ENCODE measurements around the gene EEFSEC. TPM values are rescaled to one million over a fixed set of nuclear protein-coding genes. Genes with fewer than 3 reads are reported as not detected.

The EEFSEC gene
- total RNA-seq, 2 donors from 2014 or later, result 20.8 to 32.7 TPM

DNA sequence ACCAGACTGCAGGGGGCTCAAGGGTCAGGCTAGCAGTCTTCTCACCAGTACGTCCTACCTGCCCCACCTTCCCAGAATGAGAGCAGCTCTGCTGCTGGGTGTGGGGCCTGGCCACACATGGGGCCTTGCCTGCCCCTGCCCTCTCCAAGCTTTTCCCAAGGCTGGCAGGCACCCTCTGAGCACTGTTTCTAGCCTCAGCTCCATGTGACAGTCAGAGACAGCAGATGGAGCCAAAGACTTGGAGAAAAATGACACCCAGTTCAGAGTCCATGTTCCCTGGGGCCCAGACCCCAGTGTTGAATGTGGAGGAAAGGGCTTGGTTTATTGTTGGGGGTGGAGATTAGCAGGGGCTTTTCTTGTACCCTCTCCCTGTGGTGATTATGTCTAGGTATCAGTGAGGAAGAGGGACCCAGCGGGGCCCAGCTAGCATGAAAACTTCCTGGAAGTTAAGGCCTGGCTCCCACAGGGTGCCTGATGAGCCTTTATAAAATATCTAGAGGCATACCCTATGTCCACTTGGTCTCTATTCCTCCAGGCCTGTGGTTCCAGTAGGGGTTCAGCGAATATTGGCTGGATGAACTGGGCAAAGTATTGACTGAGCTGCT lies 153.8 kb downstream of the EEFSEC start:
- Mint-ChIP-seq H3K36me3 (peaks cover 5% of the 10 kb centered on the region), H3K9me3 (no peaks in the 10 kb centered on the region), H3K27me3 (no peaks in the 10 kb centered on the region), H3K4me3 (no peak overlapping the region), H3K4me1 (ENCODE audit: low read depth in 2 of 2) (no peaks in the 10 kb centered on the region), H3K27ac (no peak overlapping the region)
- DNase-seq (ENCODE audit: low spot score), result no peak
- ATAC-seq, result no peak

DNA sequence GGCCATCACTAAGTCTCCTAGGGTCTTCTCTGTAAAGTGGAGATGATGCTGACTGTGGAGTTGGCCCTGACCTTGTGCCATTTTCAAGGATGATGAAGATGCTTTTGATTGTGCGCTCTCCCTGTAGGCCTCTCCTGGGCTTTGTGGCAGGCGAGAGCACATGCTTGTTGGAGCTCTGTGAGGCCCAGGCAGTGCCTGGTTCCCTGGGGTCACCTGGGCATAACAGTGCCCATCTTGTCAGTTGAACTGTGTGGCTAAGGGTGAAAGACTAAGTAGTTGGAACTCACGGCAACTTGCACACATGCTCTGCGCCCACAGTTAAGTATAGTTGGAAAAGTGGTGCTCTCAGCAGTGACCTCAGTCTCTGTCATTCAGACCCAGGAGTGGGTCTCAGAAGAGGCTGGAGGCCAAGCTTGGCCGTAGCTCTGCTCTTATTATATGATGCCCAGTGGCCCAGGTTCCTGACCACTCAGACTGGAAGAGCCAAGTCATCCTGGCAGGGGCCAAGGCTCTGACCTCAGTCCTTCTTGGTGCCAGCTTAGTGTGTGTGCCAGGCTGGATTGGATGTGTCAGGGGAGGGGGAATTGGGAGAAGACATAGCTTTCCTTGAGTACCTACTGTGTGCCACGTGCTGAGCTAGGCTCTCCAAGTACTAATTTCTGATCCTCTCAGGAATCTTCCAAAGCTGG lies 154.6 kb downstream of the EEFSEC start:
- DNase-seq (ENCODE audit: low spot score), result no peak
- Mint-ChIP-seq H3K4me1 (ENCODE audit: low read depth in 2 of 2) (no peaks in the 10 kb centered on the region), H3K4me3 (no peak overlapping the region), H3K27me3 (no peaks in the 10 kb centered on the region), H3K9me3 (no peaks in the 10 kb centered on the region), H3K36me3 (peaks cover 5% of the 10 kb centered on the region), H3K27ac (no peak overlapping the region)
- ATAC-seq, result no peak

DNA sequence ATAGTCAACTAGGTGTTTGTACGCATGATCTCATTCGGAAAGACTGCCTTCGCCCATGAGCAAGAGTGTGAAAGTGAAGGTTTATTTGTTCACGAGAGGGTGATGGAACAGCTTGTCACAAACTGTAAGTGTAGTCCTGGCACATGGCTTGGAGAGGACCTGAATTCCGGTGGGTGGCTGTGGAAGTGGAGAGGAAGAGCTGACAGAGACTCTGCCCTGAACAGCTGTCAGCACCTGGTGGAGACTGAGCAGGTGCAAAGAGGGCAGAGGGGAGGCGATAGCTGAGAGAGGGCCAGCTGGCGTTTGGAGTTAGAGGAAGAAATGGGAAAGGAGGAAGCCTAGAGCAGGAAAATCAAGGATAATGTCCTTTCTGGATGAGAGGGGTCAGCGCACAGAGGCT lies 155.7 kb downstream of the EEFSEC start:
- no peak overlapping the region for H3K4me3 Mint-ChIP-seq
- H3K27me3 Mint-ChIP-seq, result no peaks in the 10 kb centered on the region
- H3K27ac Mint-ChIP-seq, result peak overlapping the region in 1 of 2 donors; percentile 15
- H3K4me1 Mint-ChIP-seq (ENCODE audit: low read depth in 2 of 2), result no peaks in the 10 kb centered on the region
- ATAC-seq (no peak), DNase-seq (ENCODE audit: low spot score) (no peak)
- H3K36me3 Mint-ChIP-seq, result peaks cover 5% of the 10 kb centered on the region
- H3K9me3 Mint-ChIP-seq, result no peaks in the 10 kb centered on the region

DNA sequence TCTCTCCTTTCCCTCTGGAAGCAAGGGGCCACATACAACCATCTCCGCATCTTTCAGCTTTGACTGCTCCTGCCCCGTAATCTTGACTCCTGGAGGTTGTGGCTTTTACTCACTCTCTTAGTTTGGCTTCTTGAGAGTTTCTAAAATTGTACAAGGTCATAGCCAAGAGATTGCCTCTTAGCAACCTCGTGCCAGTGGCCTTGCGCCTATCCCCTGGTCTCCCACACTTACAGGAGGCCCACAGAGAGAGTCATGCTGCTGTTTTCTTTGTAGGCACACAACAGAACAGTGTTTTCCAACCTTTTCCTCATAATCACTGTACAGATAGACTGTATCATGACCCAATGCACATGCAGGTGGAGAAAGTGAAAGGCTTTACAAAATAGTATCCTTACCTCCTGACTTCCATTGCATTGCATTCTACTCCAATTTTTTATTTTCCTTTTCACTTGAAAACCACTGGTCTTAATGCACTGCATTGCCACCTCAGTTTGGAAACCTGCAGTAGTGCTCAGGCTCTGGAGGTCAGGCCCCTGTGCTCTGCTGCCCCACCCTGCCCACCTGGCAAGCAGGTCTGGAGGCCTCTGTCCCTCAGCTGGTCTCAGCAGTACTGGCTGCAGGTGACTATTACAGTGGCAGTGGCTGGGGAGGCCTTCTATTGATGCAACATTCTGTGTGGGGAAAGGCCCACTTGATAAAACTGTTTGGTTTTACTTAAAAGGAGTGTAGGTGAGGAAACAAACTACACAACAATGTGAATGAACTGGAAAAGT lies 157.2 kb downstream of the EEFSEC start:
- ATAC-seq, result no peak
- Mint-ChIP-seq H3K9me3 (no peaks in the 10 kb centered on the region), H3K36me3 (peaks cover 5% of the 10 kb centered on the region), H3K4me1 (ENCODE audit: low read depth in 2 of 2) (no peaks in the 10 kb centered on the region), H3K27ac (no peak overlapping the region), H3K27me3 (no peaks in the 10 kb centered on the region), H3K4me3 (no peak overlapping the region)
- no peak for DNase-seq (ENCODE audit: low spot score)

DNA sequence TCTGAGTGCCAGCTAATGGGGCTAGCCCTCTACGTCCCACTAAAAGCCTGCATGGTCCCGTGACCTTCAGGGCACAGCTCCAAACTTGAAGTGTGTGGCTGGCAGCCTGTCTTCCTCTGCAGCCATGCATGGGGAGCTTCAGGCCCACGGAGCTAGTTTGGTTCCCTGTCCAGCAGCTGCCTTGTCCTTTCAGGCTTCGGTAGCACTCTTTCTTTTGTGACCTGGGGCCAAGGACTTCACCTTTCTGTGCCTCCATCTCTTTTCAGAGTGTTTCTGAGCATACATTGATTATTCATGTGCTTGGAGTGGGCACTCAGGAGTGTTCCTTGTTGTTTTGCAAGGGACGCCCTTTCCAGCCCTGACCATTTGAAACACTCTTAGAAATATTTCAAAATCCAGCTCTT lies 158.2 kb downstream of the EEFSEC start:
- H3K27me3 Mint-ChIP-seq, result no peaks in the 10 kb centered on the region
- ATAC-seq (no peak), DNase-seq (ENCODE audit: low spot score) (no peak)
- peaks cover 5% of the 10 kb centered on the region for H3K36me3 Mint-ChIP-seq
- H3K4me1 Mint-ChIP-seq (ENCODE audit: low read depth in 2 of 2), result peaks cover 0 to 4% of the 10 kb centered on the region in 2 donors
- H3K27ac Mint-ChIP-seq, result no peak overlapping the region
- H3K4me3 Mint-ChIP-seq, result no peak overlapping the region
- H3K9me3 Mint-ChIP-seq, result no peaks in the 10 kb centered on the region

DNA sequence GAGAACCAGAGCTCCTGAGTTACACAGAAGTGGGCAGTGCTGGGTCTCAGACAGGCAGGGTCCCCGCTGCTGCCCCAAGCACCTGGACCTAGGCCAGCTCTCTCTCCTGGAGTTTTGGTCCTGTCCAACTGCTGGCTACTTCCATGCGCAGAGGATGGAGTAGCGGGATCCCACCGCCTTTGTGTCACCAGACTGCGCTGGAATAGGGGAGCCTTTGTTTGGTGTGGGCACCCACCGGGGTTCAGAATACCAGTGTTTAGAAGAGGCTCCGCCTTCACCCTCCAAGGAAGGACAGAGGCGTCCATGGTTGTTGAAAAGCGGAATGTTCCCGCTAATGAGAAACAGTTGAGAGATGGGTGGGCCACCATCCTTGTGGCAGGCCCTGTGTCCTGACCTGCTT lies 159.0 kb downstream of the EEFSEC start:
- Mint-ChIP-seq H3K9me3 (no peaks in the 10 kb centered on the region), H3K27ac (no peak overlapping the region), H3K4me3 (no peak overlapping the region), H3K36me3 (peaks cover 5% of the 10 kb centered on the region), H3K4me1 (ENCODE audit: low read depth in 2 of 2) (peaks cover 0 to 5% of the 10 kb centered on the region in 2 donors), H3K27me3 (no peaks in the 10 kb centered on the region)
- no peak for ATAC-seq
- DNase-seq (ENCODE audit: low spot score), result no peak

DNA sequence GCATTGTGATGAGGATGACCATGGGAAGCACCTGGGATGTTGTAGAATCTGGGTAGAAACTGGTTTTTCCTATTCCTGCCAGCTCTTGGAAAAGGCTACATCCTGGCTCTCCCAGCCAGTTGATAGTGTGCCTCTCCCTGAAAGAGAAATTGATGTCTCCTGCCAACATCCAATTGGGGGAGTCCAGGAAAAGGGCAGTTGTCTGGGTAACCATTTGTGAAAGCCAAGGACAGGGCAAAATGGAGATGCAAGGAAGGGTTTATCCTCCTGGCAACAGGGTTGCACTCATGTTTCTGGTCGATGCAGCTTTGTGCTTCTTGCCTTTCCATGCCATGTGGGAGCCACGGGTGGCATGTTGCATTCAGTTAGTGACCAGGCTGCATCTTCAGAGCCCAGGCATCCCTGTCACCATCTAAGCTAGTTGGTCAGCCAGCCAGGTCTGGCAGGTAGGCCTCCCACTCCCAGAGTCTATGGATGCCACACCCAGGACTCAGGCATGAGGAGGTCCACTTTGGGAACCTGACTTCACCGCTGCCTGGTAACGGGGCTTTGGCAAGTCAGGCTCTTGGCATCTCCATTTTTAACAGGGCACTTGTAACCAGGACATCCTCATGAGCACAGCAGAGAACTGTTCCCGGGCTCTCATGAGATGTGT lies 159.9 kb downstream of the EEFSEC start:
- Mint-ChIP-seq H3K4me1 (ENCODE audit: low read depth in 2 of 2) (peaks cover 0 to 7% of the 10 kb centered on the region in 2 donors), H3K36me3 (peaks cover 5% of the 10 kb centered on the region), H3K27ac (no peak overlapping the region), H3K4me3 (no peak overlapping the region), H3K9me3 (no peaks in the 10 kb centered on the region), H3K27me3 (no peaks in the 10 kb centered on the region)
- ATAC-seq (no peak), DNase-seq (ENCODE audit: low spot score) (no peak)

DNA sequence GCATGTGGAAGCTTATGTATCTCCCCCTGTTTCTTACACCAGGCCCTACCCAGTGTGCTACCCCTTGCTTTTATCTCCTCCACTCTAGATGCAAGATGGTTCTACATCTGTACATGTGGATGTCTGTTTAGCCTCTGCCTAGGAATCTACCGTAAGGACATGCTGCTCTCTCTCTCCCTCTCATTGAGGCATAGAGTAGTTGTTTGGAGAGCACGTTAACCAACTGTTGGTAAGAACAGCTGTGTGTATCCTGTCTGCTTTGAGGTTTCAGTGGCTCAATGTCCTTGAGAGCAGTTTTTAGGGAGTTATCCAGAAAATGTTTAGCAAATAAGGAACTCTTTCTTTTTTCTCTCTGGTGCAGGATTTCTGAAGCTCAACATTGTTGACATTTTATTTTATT lies 160.7 kb downstream of the EEFSEC start:
- DNase-seq (ENCODE audit: low spot score) (no peak), ATAC-seq (no peak)
- Mint-ChIP-seq H3K4me1 (ENCODE audit: low read depth in 2 of 2) (peaks cover 0 to 7% of the 10 kb centered on the region in 2 donors), H3K9me3 (no peaks in the 10 kb centered on the region), H3K36me3 (peaks cover under 1% of the 10 kb centered on the region), H3K4me3 (no peak overlapping the region), H3K27me3 (no peaks in the 10 kb centered on the region), H3K27ac (no peak overlapping the region)

DNA sequence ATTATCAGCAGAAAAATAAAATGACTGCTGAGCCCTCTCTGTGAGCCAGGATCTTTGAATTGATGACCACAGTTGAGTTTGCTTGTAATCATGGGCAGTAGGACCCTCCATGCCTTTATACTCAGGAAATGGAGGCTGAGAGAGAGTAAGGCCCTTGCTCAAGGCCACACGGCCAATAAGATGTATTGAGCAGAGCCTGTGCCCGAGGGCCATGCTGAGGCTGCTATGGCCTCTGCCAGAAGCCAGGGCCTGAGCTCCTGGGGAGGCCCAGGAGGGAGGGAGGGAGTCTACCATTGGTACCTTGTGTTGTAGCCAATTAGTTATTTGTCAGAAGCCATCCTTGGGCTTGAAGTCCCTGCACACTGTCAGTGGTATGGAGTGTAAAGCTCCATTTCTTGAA lies 162.0 kb downstream of the EEFSEC start:
- H3K4me1 Mint-ChIP-seq (ENCODE audit: low read depth in 2 of 2), result peaks cover 0 to 7% of the 10 kb centered on the region in 2 donors
- DNase-seq (ENCODE audit: low spot score), result no peak
- no peaks in the 10 kb centered on the region for H3K36me3 Mint-ChIP-seq
- H3K27me3 Mint-ChIP-seq, result no peaks in the 10 kb centered on the region
- H3K4me3 Mint-ChIP-seq, result no peak overlapping the region
- no peak for ATAC-seq
- H3K9me3 Mint-ChIP-seq, result no peaks in the 10 kb centered on the region
- H3K27ac Mint-ChIP-seq, result no peak overlapping the region

DNA sequence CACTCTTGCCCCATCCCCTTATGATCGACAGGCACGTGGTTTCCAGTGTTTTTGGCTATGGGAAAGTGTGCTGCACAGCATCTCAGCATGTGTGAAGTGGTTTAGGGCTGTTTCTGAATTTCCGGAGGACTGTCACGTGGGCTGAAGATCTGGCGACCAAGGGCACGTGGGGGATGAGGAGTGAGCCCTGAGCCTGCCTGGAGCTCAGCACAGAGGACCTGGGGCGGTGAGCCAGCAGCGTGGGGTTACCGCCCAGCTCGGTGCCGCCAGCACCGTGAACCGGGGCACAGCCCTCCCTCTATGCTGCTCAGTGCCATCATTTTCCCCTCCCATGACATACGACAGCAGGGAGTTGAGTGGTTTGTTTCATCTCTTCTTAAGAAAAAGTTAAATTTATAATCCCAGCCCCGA lies 163.2 kb downstream of the EEFSEC start:
- Mint-ChIP-seq H3K4me1 (ENCODE audit: low read depth in 2 of 2) (peaks cover 0 to 7% of the 10 kb centered on the region in 2 donors), H3K27ac (no peak overlapping the region), H3K36me3 (no peaks in the 10 kb centered on the region), H3K27me3 (no peaks in the 10 kb centered on the region), H3K9me3 (no peaks in the 10 kb centered on the region), H3K4me3 (no peak overlapping the region)
- peak in 1 of 2 donors; percentile 4 for ATAC-seq
- DNase-seq (ENCODE audit: low spot score), result no peak

DNA sequence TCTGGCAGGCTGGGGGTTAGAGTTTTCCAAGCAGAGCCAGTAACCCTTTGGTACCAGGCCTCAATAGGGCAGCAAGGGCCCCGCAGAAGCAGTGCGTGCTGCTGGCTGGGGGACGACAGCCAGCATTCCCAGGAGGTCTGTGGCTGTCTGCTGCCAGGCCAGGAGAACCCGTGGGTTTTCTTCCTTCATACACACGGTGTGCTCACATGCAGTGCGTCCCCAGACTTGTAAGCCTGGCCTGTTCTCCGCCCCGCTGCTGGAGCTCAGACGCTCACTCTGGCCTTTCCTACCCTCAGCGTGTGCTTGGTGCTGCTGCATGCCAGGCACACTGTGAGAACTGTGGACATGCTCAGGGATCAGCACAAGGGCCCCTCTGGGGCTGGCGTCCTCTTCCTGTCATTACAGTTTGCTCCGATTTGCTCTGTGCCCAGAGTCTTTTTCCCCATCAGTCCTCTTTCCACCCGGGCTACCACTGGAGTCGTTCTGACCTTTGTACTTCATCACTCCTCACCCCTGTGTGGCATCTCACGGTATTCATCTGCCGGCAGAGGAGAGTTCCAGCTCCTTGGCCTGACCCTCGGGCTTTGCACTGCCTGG lies 163.9 kb downstream of the EEFSEC start:
- no peak overlapping the region for H3K27ac Mint-ChIP-seq
- H3K36me3 Mint-ChIP-seq, result no peaks in the 10 kb centered on the region
- no peak overlapping the region for H3K4me3 Mint-ChIP-seq
- no peaks in the 10 kb centered on the region for H3K9me3 Mint-ChIP-seq
- no peak for ATAC-seq
- H3K4me1 Mint-ChIP-seq (ENCODE audit: low read depth in 2 of 2), result peaks cover 0 to 7% of the 10 kb centered on the region in 2 donors
- no peak for DNase-seq (ENCODE audit: low spot score)
- H3K27me3 Mint-ChIP-seq, result no peaks in the 10 kb centered on the region

DNA sequence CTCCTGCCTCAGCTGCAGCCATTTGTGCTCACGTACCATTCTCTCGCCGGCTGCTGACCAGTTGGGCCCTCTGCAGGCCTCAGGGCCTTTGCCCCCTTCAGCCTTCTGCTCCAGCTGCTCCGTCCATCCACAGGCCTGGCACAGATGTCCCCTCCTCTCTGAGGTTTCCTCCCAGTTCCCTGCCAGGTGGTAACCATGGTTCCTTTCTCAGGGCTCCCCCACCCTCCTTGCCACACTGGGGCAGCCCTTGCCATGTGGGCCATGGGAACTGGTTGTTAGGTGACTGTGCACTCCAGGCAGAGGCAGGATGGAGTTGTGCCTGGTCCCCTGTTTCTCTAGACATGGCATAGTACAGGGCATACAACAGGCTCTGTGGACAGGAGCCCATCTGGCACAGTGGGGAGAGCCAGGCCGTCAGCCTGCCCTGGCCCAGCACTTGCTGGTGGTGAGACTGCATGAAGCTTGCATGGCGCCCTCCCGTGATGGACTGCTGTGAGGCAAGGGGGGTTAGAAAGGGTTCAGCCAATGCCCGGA lies 164.5 kb downstream of the EEFSEC start:
- peaks cover 0 to 7% of the 10 kb centered on the region in 2 donors for H3K4me1 Mint-ChIP-seq (ENCODE audit: low read depth in 2 of 2)
- DNase-seq (ENCODE audit: low spot score) (no peak), ATAC-seq (no peak)
- H3K4me3 Mint-ChIP-seq, result no peak overlapping the region
- H3K9me3 Mint-ChIP-seq, result no peaks in the 10 kb centered on the region
- no peak overlapping the region for H3K27ac Mint-ChIP-seq
- no peaks in the 10 kb centered on the region for H3K27me3 Mint-ChIP-seq
- no peaks in the 10 kb centered on the region for H3K36me3 Mint-ChIP-seq

DNA sequence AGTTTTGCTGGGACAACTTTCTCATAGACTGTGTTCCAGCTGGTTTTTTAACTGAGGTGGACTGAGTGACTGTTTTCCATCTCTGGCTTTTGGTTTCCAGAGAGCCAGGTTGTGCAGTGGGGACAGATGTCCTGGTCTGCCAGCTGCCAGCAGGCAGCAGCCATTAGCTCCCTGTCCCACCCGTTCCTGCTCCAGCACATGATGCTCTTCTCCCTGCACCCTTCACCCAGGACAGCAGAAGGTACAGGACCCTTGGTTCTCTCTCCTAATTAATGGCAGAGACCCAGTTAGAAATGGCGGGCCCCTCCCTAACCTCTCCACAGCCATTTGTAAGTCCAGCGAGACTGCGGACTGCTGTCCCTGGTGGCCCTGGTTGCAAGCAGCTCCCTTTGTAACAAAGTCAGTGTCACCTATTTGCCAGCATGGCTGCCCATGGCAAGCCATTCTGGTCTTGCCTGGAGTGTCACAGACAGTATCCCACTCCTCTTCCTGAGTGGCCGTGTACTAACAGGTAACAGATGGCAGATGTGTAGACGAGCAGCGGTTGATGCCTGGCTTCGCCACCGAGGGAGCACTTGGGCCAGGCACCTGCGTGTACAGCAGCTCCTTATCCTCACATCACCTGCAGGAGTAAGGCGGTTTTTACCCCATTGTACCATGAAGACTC lies 165.1 kb downstream of the EEFSEC start:
- DNase-seq (ENCODE audit: low spot score) (peak; percentile 5), ATAC-seq (no peak)
- Mint-ChIP-seq H3K9me3 (no peaks in the 10 kb centered on the region), H3K4me3 (no peak overlapping the region), H3K36me3 (no peaks in the 10 kb centered on the region), H3K27me3 (no peaks in the 10 kb centered on the region), H3K27ac (no peak overlapping the region), H3K4me1 (ENCODE audit: low read depth in 2 of 2) (peaks cover 0 to 7% of the 10 kb centered on the region in 2 donors)

Data from natural killer cell treated with Interleukin-12 subunit alpha and Interleukin-12 subunit beta and Interleukin-15 and Interleukin-18, amount 100 ng/mL, for 72 hours (primary cell).